K562 (cell line): ENCODE results near the gene PIKFYVE. TPM values are rescaled to one million over a fixed set of nuclear protein-coding genes. Genes with fewer than 3 reads are reported as not detected.

Source experiments
- ATAC-seq: fragments of 200-7000 bp; cut with Tn5 transposase; 3 replicates; pipeline ENCODE4 v1.9.1; 2020; ENCODE audit warnings: moderate library complexity
- BruUV-seq: library from RNA; stranded (reverse); fragments of 400-500 nt; replicated peaks from 2 replicates; lab custom pipeline; 2021; lab: Mats Ljungman, UMichigan
- CTCF ChIA-PET: fragments of 300-600 bp; formaldehyde crosslinking; extraction: SDS; loops from one replicate; lab custom pipeline; 2021; ENCODE audit warnings: low intra/inter-chr PET ratio; lab: Yijun Ruan, JAX
- POLR2A ChIA-PET: fragments of 300-600, 350-650 bp; sonication (Branson Sonifier 250); formaldehyde crosslinking; extraction: SDS; loops from one replicate; lab custom pipeline; 2021; ENCODE audit warnings: antibody characterized with exemption, inconsistent platforms; lab: Yijun Ruan, JAX
- DNase-seq, 4 experiments: peaks; one replicate each; pipeline versions ENCODE4 v3.0.0 to v3.0.0-alpha.2; 2011 to 2018; ENCODE audit warnings: low spot score in 3 of 4, mixed read lengths in 3 of 4; ENCODE audit errors: extremely low read depth in 1 of 4
- FAIRE-seq: peaks from 2 replicates; lab custom pipeline; 2011; peaks lifted over from hg19 to GRCh38; lab: Jason Lieb, UNC
- H2AFZ ChIP-seq: 2 replicates; pipeline ENCODE4 v1.6.0; 2011; ENCODE audit warnings: low read depth, low read length, control low read depth, inconsistent platforms
- H3K27ac ChIP-seq: fragments of 200-600 bp; 3 replicates; pipeline ENCODE4 v1.8.0; 2011; ENCODE audit warnings: low read depth, mild to moderate bottlenecking, control low read depth, inconsistent platforms, low read length, moderate library complexity, mixed read lengths; ENCODE audit errors: extremely low read depth
- H3K27me3 ChIP-seq, 2 experiments: fragments of 300-600 bp in 1 of 2; 2 replicates in 1 of 2; 3 replicates in 1 of 2; pipeline versions ENCODE4 v1.6.0 to v1.8.0; 2011; ENCODE audit warnings: inconsistent platforms in 2 of 2, low read length in 2 of 2, mild to moderate bottlenecking in 1 of 2, mixed read lengths in 1 of 2, moderate library complexity in 1 of 2; ENCODE audit not compliant: control insufficient read depth in 2 of 2, insufficient read depth in 2 of 2
- H3K36me3 ChIP-seq: fragments of 300-600 bp; 3 replicates; pipeline ENCODE4 v1.8.0; 2011; ENCODE audit warnings: mild to moderate bottlenecking, low read length, inconsistent platforms; ENCODE audit not compliant: control insufficient read depth, insufficient read depth
- H3K4me1 ChIP-seq, 2 experiments: fragments of 200-600 bp in 1 of 2; replicated peaks in 1 of 2; 2 replicates in 1 of 2; 3 replicates in 1 of 2; pipeline versions ENCODE4 v1.5.1 to v1.8.0; 2011; ENCODE audit warnings: inconsistent platforms in 2 of 2, low read length in 2 of 2, mild to moderate bottlenecking in 1 of 2, mixed read lengths in 1 of 2, moderate library complexity in 1 of 2; ENCODE audit not compliant: control insufficient read depth in 2 of 2, insufficient read depth in 2 of 2
- H3K4me2 ChIP-seq: 2 replicates; pipeline ENCODE4 v1.6.1; 2011; ENCODE audit warnings: low read length, control low read depth, inconsistent platforms, mixed read lengths; ENCODE audit not compliant: insufficient read depth
- H3K4me3 ChIP-seq: fragments of 200-600 bp; sonication (generic), shearing (Covaris generic); 2 replicates; pipeline ENCODE4 v1.5.1; 2016; ENCODE audit warnings: control low read depth, inconsistent platforms
- H3K79me2 ChIP-seq: fragments of 200-600 bp; 3 replicates; pipeline ENCODE4 v1.8.0; 2011; ENCODE audit warnings: low read length, inconsistent platforms; ENCODE audit not compliant: control insufficient read depth, insufficient read depth
- H3K9ac ChIP-seq, 2 experiments: 2 replicates each; pipeline versions ENCODE4 v1.6.0 to v1.6.1; 2011; ENCODE audit warnings: low read depth in 2 of 2, low read length in 2 of 2, control low read depth in 1 of 2, inconsistent platforms in 1 of 2, mild to moderate bottlenecking in 1 of 2, mixed read lengths in 1 of 2; ENCODE audit not compliant: insufficient read depth in 1 of 2
- H3K9me1 ChIP-seq: one replicate; pipeline ENCODE4 v1.6.0; 2011; ENCODE audit warnings: inconsistent platforms, mild to moderate bottlenecking, low read length, moderate library complexity; ENCODE audit not compliant: control insufficient read depth, insufficient read depth
- H3K9me3 ChIP-seq: replicated peaks from 2 replicates; pipeline ENCODE4 v1.5.1; 2011; ENCODE audit warnings: low read depth, low read length, inconsistent platforms; ENCODE audit not compliant: control insufficient read depth, insufficient read depth
- H4K20me1 ChIP-seq: replicated peaks from 2 replicates; pipeline ENCODE4 v1.6.1; 2011; ENCODE audit warnings: low read length, inconsistent platforms, mixed read lengths; ENCODE audit not compliant: control insufficient read depth, insufficient read depth
- C11orf30 ChIP-seq: fragments of 450-650 bp; IDR thresholded peaks from 2 replicates; pipeline ENCODE4 v1.6.1; 2016; ENCODE audit warnings: low read depth, mild to moderate bottlenecking
- CAMTA2 ChIP-seq: fragments of 250-450 bp; sonication (Bioruptor Pico); conservative IDR thresholded peaks from 2 replicates; pipeline ENCODE4 v1.5.1; 2022
- CHD2 ChIP-seq: IDR thresholded peaks from 2 replicates; pipeline ENCODE4 v1.6.1; 2011; ENCODE audit warnings: low read depth, low read length
- EP300 ChIP-seq: IDR thresholded peaks from 2 replicates; pipeline ENCODE4 v1.6.1; 2012; ENCODE audit warnings: low read length, improper control_type of control experiment
- HCFC1 ChIP-seq: IDR thresholded peaks from 2 replicates; pipeline ENCODE4 v1.6.1; 2012; ENCODE audit warnings: low read depth, low read length, improper control_type of control experiment
- HDAC3 ChIP-seq: fragments of 450-650 bp; IDR thresholded peaks from 2 replicates; pipeline ENCODE4 v1.6.1; 2018; ENCODE audit warnings: borderline replicate concordance, mild to moderate bottlenecking, moderate library complexity; ENCODE audit not compliant: partially characterized antibody
- NFATC3 ChIP-seq: fragments of 450-650 bp; IDR thresholded peaks from 2 replicates; pipeline ENCODE4 v1.6.1; 2017; ENCODE audit warnings: mild to moderate bottlenecking
- RBBP5 ChIP-seq: fragments of 200-600 bp; sonication (generic); IDR thresholded peaks from 2 replicates; pipeline ENCODE4 v1.6.1; 2012; ENCODE audit warnings: borderline replicate concordance, mild to moderate bottlenecking, low read length, control low read depth, inconsistent platforms; ENCODE audit not compliant: insufficient read depth, poor library complexity, severe bottlenecking
- RFX7 ChIP-seq: fragments of 250-450 bp; sonication (Bioruptor Pico); IDR thresholded peaks from 2 replicates; pipeline ENCODE4 v1.5.1; 2021; ENCODE audit warnings: mild to moderate bottlenecking
- YBX1 ChIP-seq: fragments of 450-650 bp; IDR thresholded peaks from 2 replicates; pipeline ENCODE4 v1.7.1; 2016; ENCODE audit warnings: mild to moderate bottlenecking
- YY1 ChIP-seq, 3 experiments: IDR thresholded peaks; 2 replicates each; pipeline ENCODE4 v1.6.1; 2011; ENCODE audit warnings: low read length in 2 of 3, mild to moderate bottlenecking in 2 of 3, moderate library complexity in 2 of 3, borderline replicate concordance in 1 of 3, control low read depth in 1 of 3, low read depth in 1 of 3; ENCODE audit not compliant: insufficient read depth in 3 of 3, insufficient replicate concordance in 2 of 3, control insufficient read depth in 1 of 3, insufficient read length in 1 of 3; ENCODE audit errors: extremely low read depth in 1 of 3
- ZNF175 ChIP-seq: fragments of 200-800 bp; sonication (Bioruptor generic); IDR thresholded peaks from 2 replicates; pipeline ENCODE4 v1.6.1; 2016; ENCODE audit warnings: low read depth, mild to moderate bottlenecking, missing genetic modification characterization, missing compliant biosample characterization
- WGBS: fragments of 100-300 bp; shearing (Covaris generic); methylation state at CpG from one replicate; pipeline ENCODE4 v1.1.6; 2016; ENCODE audit warnings: low coverage, mixed read lengths; ENCODE audit not compliant: insufficient coverage; ENCODE audit errors: missing lambda C conversion rate; 5-methylcytosine and 5-hydroxymethylcytosine counted together
- in situ Hi-C: fragments of 300-500 bp; cut with MboI; formaldehyde crosslinking; loops from 4 replicates; pipeline ENCODE4 v1.15.0; 2018; ENCODE audit warnings: inconsistent platforms, mixed read lengths
- intact Hi-C: fragments of 100-400 bp; cut with micrococcal nuclease; formaldehyde crosslinking; loops from 2 replicates; pipeline ENCODE4 v1.14.2; 2022
- polyA plus RNA-seq, 8 experiments: library from polyadenylated mRNA; depleted of rRNA in 4 of 8; stranded (reverse) in 5 of 8; unstranded in 3 of 8; fragments of >200 nt; fragmentation: Nextera tagmentation in 2 of 8; fragmentation: Illumina TruSeq in 1 of 8; extraction: Ambion mirVana in 2 of 8; extraction: Trizol in 1 of 8; gene quantifications; 2 replicates each; pipeline versions ENCODE4 v1.2.1 to v1.2.3, GENCODE V29; 2011 to 2014; ENCODE audit warnings: inconsistent platforms in 1 of 8, missing spikeins in 1 of 8
- total RNA-seq, 7 experiments: library from RNA; depleted of rRNA in 6 of 7; stranded (reverse); fragments of >200 nt in 6 of 7; fragmentation: Illumina TruSeq in 2 of 7; extraction: Trizol in 2 of 7; gene quantifications; 2 replicates each; pipeline versions ENCODE4 v1.2.1 to v1.2.3, GENCODE V29; 2011 to 2021; ENCODE audit warnings: low replicate concordance in 1 of 7
- TF ChIP-seq, protein P1 (sequence below): sonication (generic); formaldehyde crosslinking; IDR thresholded peaks from 2 replicates; pipeline ENCODE4 v1.8.1; 2023; ENCODE audit warnings: mild to moderate bottlenecking, missing genetic modification reagents
- TF ChIP-seq, protein P2 (sequence below): fragments of 150-350 bp; conservative IDR thresholded peaks from 2 replicates; pipeline ENCODE4 v1.6.1; 2014; ENCODE audit warnings: low read length
- TF ChIP-seq, protein P3 (sequence below): fragments of 450-650 bp; formaldehyde crosslinking; IDR thresholded peaks from 2 replicates; pipeline ENCODE4 v1.4.0; 2022; ENCODE audit warnings: mild to moderate bottlenecking, moderate library complexity
- TF ChIP-seq, protein P4 (sequence below): fragments of 450-650 bp; IDR thresholded peaks from 2 replicates; pipeline ENCODE4 v1.6.1; 2016; ENCODE audit warnings: missing biosample characterization, missing genetic modification characterization

Gene PIKFYVE
- total and polyA plus RNA-seq, 9 of the 15 experiments (the other 6 are each of a cell fraction or from before 2014, with no cell fraction given) = 3.6 to 25.6 (median 16.7) TPM

DNA sequence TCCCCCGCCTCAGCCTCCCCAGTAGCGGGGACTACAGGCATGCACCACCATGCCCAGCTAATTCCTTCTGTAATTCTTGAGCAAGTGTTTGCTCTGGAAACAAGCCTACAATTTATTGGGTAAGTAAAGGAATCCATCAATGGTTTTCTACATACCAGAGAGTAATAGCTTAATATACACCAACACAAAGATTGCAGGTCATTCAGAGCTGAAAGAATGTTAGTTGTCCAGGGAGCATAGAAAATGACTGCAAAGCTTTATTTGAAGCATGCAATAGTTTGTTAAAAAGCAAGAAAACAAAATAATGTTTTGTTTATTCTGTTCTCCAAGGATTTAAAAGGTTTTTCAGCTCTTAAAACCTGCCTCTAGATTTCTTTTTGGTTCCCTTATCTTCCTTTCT lies 16.8 kb upstream of the PIKFYVE start:
- no peak overlapping the region for H3K4me3 ChIP-seq
- H3K27ac ChIP-seq = no peak overlapping the region
- FAIRE-seq = no peak
- intact Hi-C loops (no loop called here), in situ Hi-C loops (no loop called here)
- DNase-seq = no peak
- CTCF ChIA-PET = no interaction called here
- H3K9ac ChIP-seq = no peak overlapping the region
- no peak overlapping the region for H2AFZ ChIP-seq
- H3K9me1 ChIP-seq = no peaks in the 10 kb centered on the region
- no peaks in the 10 kb centered on the region for H3K27me3 ChIP-seq
- H3K4me2 ChIP-seq = no peak overlapping the region
- H3K79me2 ChIP-seq = peaks cover 34% of the 10 kb centered on the region
- 100% methylated on average over 2 of the region's 2 CpGs for WGBS
- no peak for ATAC-seq
- peaks cover 5 to 8% of the 10 kb centered on the region in 2 experiments; a peak in 3 of 5 replicates for H3K4me1 ChIP-seq
- BruUV-seq = no TSS peak
- peaks cover 93% of the 10 kb centered on the region; the same call in 2 of the 3 replicates for H3K36me3 ChIP-seq
- POLR2A ChIA-PET = no interaction called here
- no peaks in the 10 kb centered on the region for H3K9me3 ChIP-seq
- no peaks in the 10 kb centered on the region for H4K20me1 ChIP-seq
- TF ChIP-seq, protein P1, sequence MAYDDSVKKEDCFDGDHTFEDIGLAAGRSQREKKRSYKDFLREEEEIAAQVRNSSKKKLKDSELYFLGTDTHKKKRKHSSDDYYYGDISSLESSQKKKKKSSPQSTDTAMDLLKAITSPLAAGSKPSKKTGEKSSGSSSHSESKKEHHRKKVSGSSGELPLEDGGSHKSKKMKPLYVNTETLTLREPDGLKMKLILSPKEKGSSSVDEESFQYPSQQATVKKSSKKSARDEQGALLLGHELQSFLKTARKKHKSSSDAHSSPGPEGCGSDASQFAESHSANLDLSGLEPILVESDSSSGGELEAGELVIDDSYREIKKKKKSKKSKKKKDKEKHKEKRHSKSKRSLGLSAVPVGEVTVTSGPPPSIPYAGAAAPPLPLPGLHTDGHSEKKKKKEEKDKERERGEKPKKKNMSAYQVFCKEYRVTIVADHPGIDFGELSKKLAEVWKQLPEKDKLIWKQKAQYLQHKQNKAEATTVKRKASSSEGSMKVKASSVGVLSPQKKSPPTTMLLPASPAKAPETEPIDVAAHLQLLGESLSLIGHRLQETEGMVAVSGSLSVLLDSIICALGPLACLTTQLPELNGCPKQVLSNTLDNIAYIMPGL (CRISPR knock-in tag) = no peak
- TF ChIP-seq, protein P2, sequence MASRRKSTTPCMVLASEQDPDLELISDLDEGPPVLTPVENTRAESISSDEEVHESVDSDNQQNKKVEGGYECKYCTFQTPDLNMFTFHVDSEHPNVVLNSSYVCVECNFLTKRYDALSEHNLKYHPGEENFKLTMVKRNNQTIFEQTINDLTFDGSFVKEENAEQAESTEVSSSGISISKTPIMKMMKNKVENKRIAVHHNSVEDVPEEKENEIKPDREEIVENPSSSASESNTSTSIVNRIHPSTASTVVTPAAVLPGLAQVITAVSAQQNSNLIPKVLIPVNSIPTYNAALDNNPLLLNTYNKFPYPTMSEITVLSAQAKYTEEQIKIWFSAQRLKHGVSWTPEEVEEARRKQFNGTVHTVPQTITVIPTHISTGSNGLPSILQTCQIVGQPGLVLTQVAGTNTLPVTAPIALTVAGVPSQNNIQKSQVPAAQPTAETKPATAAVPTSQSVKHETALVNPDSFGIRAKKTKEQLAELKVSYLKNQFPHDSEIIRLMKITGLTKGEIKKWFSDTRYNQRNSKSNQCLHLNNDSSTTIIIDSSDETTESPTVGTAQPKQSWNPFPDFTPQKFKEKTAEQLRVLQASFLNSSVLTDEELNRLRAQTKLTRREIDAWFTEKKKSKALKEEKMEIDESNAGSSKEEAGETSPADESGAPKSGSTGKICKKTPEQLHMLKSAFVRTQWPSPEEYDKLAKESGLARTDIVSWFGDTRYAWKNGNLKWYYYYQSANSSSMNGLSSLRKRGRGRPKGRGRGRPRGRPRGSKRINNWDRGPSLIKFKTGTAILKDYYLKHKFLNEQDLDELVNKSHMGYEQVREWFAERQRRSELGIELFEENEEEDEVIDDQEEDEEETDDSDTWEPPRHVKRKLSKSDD = no peak
- no peak for TF ChIP-seq HDAC3
- no peak for TF ChIP-seq RBBP5
- TF ChIP-seq RFX7 (CRISPR knock-in tag) = no peak
- TF ChIP-seq YY1 (IDR thresholded peaks at IDR 0.05; ENCODE audit: borderline replicate concordance in 1 of 3, control insufficient read depth in 1 of 3, extremely low read depth in 1 of 3, insufficient read depth in 3 of 3, insufficient read length in 1 of 3, insufficient replicate concordance in 2 of 3, low read depth in 1 of 3, low read length in 2 of 3) = no peak
- TF ChIP-seq, protein P3, sequence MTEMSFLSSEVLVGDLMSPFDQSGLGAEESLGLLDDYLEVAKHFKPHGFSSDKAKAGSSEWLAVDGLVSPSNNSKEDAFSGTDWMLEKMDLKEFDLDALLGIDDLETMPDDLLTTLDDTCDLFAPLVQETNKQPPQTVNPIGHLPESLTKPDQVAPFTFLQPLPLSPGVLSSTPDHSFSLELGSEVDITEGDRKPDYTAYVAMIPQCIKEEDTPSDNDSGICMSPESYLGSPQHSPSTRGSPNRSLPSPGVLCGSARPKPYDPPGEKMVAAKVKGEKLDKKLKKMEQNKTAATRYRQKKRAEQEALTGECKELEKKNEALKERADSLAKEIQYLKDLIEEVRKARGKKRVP (CRISPR knock-in tag) = no peak
- TF ChIP-seq NFATC3 = no peak
- no peak for TF ChIP-seq EP300
- TF ChIP-seq ZNF175 (CRISPR knock-in tag) = no peak
- TF ChIP-seq CHD2 = no peak
- no peak for TF ChIP-seq C11orf30
- TF ChIP-seq HCFC1 = no peak
- TF ChIP-seq, protein P4, sequence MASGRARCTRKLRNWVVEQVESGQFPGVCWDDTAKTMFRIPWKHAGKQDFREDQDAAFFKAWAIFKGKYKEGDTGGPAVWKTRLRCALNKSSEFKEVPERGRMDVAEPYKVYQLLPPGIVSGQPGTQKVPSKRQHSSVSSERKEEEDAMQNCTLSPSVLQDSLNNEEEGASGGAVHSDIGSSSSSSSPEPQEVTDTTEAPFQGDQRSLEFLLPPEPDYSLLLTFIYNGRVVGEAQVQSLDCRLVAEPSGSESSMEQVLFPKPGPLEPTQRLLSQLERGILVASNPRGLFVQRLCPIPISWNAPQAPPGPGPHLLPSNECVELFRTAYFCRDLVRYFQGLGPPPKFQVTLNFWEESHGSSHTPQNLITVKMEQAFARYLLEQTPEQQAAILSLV (tag) = no peak
- no peak for TF ChIP-seq CAMTA2
- TF ChIP-seq YBX1 = no peak
